HG02840 (cell line): Measurements from ENCODE around the gene ARID1B.
"Not testable (repeated sequence)": the region's sequence is repeated elsewhere in the genome, so short reads cannot be mapped to it uniquely, and the experiment has no call there.

Experiments used
- ATAC-seq: cut with Tn5 transposase; IDR thresholded peaks from one replicate; pipeline ENCODE4 v1.9.1; 2021; ENCODE audit warnings: mild to moderate bottlenecking, moderate library complexity, moderate number of reproducible peaks; ENCODE audit not compliant: unreplicated experiment, low FRiP score

Gene ARID1B

DNA sequence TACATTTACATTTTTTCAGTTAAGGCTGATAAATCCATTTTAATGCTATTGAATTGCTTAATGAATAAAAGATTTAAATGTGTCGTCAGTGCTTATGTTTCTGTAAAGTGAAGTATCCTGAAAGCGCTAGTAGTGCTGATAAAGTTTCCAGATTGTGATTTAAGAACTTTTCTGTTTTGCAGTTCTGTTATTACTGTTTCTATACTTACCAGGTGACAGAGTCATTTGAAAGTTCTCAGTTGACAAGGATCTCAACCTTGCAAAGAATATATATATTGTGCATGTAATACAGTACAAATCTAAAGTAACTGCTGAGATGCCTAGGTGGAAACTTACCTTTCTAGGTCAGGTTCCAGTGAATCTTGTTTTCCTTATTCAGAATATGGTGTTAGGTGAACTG, 201.8 kb downstream of the ARID1B start:
- ATAC-seq: no peak

DNA sequence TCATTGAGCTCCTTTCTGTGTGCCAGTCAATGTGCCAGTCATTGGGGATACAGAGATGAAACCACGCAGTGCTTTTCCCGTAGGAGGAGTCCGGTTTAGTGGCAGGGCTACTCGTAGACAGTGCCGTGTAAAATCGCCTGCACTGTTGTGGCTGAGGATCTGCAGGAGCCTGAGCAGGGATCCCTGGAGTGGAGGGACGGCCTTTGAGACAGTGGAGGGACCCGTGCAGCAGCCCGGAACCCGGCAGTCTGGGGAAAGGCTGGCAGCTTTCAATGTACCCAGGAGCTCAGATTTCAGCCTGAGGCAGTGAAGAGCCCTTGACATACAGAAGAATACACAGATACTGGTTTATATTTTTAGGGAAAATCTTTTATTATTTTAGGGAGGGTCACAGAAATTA, 203.3 kb downstream of the ARID1B start:
- ATAC-seq: no peak

DNA sequence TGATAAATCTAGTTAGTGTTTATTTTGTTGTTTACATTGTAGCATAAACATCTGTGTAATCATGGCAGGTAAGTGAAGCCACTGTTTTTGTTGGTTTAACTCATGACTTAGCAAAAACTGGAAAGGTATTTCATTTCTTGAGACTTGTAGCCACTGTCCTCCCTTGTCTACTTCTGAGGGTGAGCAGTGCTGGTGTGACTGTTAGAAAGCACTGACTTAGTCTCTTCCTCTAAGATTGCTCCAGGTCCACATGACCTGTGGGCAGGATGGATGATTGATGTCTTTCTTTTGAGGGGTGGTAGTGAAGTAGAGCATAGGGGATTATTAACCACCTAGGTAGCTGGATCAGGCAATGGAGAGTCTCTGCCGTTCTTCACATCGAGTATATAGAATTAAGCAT, 203.8 kb downstream of the ARID1B start:
- no peak for ATAC-seq

DNA sequence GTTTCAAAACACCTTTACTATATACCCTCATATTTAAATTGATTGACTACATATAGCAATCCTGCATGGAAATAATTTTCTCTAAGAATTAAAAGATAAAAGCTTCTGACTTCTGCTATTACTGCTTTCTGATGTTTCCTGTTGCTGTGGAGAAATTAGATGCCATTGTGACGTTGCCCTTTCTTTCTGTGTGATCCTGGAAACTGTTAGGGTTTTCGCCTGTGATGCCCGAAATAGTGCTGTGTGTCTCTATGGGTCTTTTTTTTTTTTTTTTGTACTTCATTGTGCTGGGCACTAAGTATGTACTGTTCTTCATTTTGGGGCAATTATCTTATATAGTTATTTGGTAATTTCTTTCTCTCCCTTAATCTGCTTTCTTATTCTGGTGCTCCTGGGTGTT, 205.0 kb downstream of the ARID1B start:
- ATAC-seq: no peak

DNA sequence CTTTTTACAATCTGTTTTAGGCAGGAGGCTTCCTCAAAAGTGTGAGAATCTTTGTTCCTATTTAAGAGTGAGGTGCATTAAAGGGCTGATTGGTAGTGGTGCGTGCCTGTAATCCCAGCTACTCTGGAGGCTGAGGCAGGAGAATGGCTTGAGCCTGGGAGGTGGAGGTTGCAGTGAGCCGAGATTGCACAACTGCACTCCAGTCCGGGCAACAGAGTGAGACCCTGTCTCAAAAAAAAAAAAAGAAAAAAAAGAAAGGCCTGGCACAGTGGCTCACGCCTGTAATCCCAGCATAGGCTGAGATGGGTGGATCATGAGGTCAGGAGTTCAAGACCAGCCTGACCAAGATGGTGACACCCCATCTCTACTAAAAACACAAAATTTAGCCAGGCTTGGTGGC, 205.7 kb downstream of the ARID1B start:
- not testable (repeated sequence) for ATAC-seq

DNA sequence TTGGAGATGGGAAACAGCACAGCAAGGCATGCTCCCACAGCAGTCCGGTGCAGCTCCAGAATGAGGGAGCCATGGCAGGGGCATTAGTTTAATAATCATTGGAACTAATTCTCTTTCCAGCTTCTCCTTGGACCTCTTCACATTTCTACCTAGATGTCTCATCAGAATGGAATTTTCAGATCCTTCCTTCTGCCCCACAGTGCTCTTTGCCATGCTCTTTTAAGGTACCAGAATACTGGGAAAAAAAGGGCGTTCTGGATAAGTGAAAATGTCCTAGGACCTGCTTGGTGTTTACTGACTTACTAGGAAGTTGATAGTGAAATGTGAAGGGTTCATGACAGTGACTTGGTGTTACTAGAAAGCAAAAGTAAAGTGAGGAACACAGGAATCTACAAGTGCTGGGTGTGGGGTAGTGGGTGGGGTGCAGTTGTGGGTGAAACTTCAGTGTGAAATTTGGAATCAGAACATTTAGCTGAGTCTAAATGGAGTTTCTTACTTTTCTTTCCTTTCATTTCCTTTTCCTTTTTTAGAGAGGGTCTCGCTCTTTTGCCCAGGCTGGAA, 207.1 kb downstream of the ARID1B start:
- no peak for ATAC-seq

DNA sequence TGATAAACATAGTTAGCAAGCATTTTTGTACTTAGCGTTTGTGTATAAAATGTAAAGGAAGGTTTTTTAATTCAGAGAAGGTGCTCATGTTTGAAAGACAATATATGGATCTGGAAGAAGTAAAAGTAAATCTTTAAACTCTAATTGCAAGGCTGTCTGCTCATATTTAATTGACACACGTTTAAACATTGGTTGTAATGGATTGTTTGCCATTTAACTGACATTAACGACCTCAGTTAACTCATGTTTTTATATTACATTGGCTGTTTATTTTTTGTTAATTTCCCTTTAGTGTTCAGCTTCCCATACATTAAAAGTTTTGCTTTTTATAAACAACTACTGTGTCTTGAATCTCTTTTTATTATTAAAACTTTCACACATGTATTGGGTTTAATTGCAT, 208.1 kb downstream of the ARID1B start:
- no peak for ATAC-seq

DNA sequence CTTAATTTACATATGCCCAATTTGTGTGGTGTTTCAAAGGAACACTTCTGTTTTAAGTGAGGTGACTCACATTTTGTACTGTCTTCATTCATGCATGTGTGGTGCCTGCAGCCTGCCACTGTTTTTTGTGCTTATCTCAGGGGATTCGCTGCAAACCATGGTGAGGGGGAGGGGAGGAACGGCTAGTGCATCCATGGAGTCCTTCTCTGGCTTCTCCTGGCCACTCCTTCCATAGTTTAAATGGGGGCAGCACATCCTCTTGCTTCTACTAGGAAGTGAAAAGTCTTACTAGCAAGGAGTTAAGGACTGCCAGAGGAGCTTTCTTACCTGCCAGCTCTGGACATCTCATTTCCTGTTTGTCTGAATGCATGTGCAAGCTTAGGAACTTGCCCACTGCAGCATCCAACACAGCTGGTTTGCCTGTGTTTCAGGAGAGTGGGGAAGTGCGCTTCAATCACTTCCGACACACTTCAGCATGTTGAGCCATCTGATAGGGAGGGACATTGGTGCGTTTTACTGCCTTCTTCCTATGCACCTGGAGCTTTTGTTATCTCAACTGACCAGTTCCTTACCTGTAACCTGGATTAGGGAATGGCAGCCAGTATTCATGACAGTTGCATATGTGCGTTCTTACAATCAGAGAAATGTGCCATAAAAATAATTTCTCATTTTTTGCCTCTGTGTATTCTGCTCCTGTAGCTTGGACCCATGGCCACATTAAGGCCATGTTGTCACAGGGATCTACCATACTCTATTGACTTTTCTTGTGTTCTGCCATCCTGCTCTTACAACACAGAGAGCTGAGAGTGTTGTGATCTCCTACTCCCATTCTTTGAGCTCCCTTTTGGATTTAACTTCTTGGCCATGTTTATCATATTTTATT, 211.3 kb downstream of the ARID1B start:
- peak; percentile 63 for ATAC-seq

DNA sequence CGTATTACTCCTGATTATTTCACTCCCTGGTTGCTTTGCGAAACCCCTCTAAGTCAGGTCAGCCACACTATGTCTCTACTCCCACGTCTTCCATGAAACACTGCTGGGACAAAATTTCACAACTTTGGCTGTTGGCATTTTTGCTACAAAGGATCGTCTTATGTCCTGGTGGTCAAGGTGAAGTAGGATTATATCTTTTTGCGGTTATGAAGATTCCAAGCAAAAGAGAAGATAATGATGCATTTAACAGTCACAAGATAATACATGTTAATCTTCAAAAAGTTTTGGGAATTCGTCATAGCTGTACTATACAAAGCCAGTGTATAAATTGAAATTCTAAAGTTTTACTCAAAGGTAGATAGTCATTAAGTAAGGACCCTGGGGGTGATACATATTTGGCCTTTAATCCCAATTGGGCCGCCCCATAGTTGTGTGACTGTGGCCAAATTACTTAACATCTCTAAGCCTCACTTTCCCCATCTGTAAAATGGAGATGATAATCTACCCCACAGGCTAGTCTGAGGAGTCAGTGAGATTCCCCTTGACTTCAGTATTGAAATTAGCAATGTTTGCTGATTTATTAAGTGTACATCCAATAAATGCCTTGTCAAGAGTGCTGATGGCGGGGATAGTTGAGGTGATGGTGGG, 212.1 kb downstream of the ARID1B start:
- ATAC-seq: no peak

DNA sequence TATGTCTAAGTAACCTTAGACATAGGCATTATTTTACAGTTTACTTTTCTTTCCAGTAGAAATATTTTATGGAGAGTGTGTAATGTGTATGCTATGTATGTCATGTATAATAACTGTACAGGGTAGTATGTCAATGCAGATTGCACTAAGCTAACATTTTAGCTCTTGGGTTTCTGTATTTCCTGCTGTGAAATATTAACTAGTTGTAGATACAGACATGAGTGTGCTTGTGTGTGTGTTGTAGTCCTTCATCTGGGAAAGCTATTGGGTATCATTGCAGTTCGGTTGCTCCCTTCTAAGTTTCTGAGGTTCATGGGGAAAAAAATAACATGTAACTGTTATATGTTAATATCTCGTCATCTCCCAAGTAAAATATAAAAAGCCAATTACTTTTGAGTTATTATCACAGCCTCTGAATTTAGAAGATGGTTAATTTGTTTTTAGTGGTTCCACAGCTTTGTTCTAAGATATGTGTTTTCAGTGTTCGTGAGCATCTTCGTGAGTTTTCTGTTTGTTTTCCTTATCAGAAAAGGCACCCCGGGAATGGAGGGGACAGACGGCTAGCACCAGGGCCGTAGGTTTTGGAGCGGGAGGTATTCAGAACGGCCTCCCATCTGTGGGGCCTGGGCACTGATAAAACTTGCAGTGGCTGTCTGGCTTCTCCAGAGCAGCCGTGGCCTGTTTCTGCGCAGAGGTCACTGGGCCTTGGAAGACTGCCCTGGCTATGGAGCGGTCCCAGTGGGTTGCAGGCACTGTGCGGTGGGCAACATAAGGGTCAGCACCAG, 215.0 kb downstream of the ARID1B start:
- no peak for ATAC-seq

DNA sequence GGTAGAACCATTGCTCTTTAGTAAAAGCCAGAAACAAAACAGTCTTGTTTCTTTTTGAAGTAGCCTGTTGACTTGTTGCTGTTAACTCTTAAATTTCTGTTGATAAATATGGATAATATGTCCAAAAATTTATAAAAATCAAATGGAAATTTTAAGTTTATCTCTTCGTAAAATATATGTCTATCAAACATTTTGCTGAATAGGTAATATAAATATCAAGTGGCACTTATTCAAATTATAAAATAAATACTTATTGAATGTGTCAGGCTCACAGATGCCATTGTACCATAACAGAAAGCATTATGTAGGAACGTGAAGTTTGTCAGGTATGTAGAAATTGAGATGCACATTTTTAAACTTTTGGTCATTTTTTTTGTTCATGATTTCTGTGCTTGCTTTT, 216.5 kb downstream of the ARID1B start:
- ATAC-seq: no peak

DNA sequence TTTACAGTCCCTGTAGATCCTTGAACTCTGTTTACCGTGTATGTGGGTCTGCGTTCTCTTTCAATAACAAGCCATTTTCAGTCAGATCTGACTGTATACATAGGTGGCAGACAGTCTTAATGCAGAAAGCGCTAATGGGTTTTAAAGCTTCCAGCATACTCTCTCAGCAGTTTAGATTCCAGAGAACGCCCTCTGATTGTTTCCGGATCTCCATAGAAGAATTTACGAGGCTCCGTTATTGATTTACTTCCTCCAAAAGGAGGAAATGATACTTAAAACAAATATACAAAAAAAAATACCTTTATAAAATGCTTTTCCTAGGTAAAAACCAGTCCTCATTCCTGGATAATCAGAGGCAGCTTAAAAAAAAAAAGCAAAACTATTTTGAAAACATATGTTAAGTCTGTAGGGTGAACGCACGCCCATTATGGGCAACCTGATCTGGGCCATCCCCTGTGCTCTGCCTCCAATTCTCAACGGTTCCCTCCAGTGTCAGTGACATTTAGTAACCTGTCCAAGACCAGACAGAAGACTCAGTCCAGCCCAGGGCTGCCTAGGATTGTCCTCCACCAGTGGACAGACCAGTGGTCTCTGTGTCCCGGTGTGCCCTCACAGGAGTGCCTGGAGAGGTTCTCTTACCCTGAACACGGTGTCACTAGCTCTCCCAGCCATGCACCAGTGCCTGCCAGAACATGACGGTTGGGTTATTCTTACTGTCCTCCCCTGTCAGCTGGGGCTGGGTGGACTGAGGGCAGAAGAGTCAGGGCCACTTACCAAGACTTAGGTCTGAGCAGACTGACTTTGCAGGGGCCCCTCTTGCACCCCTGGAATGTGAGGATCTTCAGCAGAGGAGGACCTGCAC, 217.3 kb downstream of the ARID1B start:
- no peak for ATAC-seq

DNA sequence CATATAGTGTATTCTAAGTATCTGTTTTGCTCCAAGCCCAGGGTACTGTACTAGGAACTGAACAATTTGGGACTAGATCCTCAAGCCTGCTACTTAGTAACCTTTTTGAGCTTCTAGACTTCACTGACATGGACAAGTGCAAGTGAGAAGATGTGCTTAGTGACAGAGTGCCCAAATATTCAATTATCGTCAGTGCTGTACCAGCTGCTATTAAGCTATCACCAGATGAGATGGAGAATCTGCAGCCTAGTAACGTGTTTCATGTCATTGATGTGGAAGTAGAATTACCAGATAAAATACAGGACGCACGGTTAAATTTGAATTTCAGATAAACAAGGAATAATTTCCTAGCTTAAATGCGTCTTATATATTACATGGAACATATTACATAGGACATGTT, 218.3 kb downstream of the ARID1B start:
- ATAC-seq: no peak

DNA sequence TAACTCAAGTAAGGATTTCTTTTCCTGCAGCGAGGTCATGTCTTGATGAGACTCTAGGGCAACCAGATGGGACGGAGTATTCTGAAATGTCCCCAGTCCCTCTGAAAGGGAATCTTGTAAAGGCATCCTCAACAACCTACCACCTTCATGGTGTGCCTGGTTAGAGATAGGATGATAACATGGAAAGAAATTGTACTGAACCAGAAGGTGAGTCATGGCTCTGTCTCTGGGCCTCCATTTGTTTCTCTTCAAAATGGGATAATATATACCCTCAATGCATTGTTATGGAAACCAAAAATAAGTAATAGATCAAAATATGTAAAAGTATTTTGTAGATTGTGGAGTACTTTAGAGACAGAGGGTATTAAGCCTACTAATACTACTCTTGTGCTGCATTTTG, 219.1 kb downstream of the ARID1B start:
- no peak for ATAC-seq

DNA sequence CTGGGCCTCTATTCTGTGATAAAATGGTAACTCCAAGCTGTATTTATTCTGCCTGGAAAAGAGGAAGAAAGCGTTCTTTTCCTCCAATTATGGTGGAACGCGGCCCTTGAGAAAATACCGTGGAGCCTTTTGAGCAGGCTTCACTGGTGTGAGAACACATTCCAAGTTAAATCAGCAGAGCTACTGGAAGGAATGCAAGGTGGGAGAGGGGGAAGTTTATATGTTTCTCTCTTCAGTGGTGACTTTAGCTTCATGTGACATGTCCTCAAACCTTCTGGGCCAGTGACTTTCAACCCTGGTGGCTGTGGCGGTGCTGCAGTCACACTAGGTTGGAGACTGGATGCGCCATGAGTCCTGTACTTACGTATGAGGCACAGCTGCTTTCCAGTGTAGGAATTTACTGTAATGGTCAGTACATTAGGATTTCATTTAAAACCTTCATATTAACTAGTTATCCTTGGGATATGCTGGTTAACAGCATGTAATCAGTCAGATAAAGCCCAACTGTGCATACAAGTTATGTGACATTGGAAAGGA, 221.7 kb downstream of the ARID1B start:
- ATAC-seq: no peak

DNA sequence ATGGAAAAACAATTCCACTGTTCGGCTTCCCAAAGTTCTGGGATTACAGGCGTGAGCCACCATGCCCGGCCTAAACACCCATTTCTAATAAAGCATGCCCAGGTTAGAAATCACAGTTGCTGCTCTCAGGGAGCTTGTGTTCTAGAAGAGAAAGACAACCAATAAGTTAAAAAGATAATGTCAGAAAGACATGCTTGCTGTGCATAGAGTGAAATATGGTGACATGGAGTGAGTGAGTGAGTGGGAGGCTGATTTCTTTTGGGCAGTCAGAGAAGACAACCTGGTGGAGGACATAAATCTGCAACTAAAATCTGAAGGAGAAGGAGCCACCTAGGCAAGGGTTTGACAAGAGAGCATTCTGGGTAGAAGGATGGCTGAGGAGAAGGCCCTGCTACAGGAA, 222.6 kb downstream of the ARID1B start:
- ATAC-seq: no peak

DNA sequence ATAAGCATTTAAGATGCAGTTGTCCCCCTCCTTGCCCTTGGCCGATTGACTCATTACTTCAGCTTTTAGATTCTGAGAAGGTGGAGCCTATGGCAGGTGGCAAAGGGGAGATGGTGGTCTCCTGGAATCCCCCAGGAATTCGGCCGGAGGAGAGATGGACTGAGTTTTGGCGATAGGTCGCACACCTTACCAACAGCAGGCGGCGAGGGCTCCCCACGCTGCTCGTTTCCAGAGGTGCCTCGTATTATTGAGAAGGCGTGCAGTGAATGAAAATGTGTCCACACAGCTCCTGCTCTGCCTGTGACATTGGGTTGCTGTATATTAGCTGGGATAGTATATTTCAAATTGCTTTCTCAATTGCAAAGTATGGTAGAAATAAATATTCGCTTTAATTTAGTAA, 224.5 kb downstream of the ARID1B start:
- ATAC-seq: no peak

DNA sequence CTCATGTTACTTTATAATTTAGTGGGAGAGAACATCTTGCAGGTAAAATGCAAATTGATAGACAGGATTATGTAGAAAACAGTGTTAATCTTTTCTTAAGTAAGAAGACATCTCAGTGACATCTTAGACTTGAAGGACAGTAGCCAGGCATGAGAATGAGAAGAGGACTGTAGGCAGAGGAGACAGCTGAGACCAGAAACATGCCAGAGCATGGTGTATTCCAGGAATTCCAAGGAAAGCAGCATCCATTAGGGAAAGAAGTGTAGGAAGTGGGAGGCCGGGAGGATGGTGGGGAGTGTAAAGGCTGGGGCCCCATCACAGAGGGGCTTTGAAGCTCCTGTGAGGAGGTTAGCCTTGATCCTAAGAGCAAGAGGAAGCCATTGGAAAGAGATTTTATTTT, 225.6 kb downstream of the ARID1B start:
- no peak for ATAC-seq

DNA sequence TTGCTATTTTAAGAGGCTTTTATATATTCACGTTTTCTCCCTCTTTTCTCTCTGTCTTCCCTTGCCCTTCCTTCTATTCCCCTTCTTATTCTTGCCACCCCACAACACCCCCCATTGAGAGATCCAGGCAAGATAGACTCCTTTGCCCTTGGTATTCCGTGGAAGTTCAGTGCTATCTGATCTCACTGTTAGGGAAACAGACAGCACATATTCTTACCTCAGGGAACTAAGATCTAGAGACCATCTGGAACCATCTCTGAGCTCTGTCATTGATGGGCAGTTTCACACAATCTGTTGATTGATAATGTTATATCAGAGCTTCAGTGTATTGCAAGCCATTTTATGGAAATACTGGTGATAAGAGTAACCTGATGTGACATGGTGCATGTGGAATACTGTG, 228.8 kb downstream of the ARID1B start:
- ATAC-seq: no peak

DNA sequence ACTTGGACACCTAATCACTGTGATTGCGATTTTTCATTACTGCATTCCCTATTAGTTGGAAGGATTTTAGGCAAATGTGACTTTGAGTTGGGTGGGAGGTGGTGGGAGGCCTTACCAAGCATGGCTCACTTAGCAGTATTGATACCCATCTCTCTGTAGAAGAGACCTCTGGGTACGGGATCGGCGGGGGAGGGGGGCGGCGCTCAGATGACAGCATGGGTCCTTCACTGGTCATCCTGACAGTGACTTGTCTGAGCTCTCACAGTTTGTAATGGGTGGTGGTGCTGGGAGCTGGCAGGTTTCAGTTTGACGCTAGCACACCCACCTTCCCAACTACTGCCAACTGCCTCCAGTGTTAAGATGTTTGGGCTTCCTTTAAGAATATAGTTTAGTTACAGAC, 231.4 kb downstream of the ARID1B start:
- no peak for ATAC-seq
